GM13977 (cell line): ENCODE results near the gene MAP3K6.
A peak's percentile ranks its signal among the peaks of the same experiment; 100 is the strongest.

Experiments
- DNase-seq: peaks from one replicate; pipeline ENCODE4 v3.0.0; 2012; ENCODE audit warnings: low spot score
- in situ Hi-C: fragments of 300-500 bp; cut with MboI; formaldehyde crosslinking; loops from one replicate; pipeline ENCODE4 v1.12.0; 2022; ENCODE audit warnings: low sequenced_read_pairs, low pct_unique_long_range_greater_than_20kb, mixed read lengths, inconsistent platforms; ENCODE audit not compliant: unreplicated experiment
- TF ChIP-seq, protein P1 (sequence below): IDR thresholded peaks from 2 replicates; pipeline ENCODE4 v1.5.1; 2012; ENCODE audit warnings: mild to moderate bottlenecking, control low read depth; ENCODE audit not compliant: insufficient read depth; ENCODE audit errors: extremely low read depth, missing control alignments

MAP3K6 gene

DNA sequence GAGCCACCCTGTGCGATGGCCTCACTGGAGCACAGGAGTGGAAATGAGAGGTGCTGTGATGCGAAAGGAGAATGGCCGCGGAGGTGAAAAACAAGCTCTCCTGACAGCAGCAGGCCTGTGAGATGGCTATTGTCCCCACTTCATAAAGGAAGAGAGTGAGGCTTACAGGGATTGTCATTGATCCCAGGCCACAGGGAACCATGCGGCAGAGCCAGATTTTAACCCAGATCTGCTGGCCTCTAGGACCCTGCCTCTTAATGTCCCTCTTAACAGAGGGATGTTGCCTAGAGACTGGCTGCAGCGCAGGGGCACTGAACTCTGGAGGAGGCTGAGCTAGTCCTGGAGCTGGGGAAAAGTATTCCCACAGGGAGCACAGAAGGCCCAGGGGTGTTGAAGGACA lies 28.0 kb downstream of the MAP3K6 start:
- TF ChIP-seq, protein P1, sequence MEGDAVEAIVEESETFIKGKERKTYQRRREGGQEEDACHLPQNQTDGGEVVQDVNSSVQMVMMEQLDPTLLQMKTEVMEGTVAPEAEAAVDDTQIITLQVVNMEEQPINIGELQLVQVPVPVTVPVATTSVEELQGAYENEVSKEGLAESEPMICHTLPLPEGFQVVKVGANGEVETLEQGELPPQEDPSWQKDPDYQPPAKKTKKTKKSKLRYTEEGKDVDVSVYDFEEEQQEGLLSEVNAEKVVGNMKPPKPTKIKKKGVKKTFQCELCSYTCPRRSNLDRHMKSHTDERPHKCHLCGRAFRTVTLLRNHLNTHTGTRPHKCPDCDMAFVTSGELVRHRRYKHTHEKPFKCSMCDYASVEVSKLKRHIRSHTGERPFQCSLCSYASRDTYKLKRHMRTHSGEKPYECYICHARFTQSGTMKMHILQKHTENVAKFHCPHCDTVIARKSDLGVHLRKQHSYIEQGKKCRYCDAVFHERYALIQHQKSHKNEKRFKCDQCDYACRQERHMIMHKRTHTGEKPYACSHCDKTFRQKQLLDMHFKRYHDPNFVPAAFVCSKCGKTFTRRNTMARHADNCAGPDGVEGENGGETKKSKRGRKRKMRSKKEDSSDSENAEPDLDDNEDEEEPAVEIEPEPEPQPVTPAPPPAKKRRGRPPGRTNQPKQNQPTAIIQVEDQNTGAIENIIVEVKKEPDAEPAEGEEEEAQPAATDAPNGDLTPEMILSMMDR = no peak
- in situ Hi-C loops = no loop called here
- DNase-seq = no peak

DNA sequence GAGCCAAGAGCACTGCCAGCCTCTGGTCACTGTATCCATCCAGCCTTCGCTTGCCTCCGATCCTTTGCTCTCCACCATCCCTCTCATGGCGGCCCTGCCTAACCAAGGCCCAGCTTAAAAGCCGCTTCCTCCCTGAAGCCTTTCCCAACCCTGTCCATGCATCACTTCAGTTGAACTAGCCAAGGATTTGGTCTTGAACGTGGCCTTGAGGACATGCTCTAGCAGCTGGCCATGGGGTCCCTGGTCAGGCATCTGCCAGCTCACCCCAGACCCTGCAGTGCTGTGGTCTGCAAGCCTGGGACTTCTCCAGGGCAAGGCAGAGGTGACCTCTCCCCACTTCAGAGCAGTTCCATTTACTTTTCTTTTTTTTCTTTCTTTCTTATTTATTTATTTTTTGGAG lies 30.0 kb downstream of the MAP3K6 start:
- in situ Hi-C loops = no loop called here
- DNase-seq = no peak
- TF ChIP-seq, protein P1 = no peak

DNA sequence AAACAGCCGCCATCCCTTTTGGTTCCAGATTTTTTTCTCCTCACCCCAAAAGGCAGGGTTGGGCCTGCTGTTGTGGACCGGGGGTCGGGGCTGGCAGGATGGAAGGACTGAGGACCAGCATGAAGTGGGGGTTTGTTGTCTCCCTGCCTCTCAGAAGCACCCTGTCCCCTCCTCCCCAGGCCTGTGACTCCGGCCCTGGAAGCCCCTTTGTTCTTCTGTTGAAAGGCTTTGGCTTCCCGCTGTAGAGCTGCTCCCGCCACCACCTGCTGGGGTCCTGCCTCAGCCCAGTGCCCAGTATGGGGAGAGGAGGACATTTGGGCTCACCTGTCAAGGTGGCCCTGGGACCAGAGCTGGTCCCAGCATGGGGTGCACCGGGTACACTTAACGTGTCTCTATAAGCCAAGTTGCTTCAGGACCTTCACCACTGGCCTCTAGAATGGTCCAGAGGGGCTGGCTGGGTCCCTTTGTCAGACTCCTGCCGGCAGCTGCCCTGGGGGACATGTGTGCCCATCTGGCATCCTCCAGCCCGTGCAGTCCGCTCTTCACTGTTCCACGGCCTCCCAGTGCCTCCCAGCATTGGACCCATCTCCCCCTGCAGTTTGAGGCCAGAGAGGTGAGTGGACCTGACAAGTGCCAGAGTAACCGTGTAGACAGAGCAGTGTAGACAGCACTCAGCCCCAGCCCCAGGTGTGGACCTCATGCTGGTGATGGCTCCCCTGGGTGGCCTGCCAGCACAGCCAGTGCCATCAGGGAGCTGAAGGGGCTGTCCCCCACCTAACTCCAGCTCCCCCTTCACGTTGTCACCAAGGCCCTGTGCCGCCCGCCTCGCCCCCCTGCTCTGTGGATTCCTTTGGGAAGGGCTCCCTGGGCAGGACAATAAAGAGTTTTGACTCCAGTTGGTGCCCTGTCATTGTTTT lies 31.0 kb downstream of the MAP3K6 start:
- no peak for DNase-seq
- TF ChIP-seq, protein P1 = no peak
- in situ Hi-C loops = no loop called here

DNA sequence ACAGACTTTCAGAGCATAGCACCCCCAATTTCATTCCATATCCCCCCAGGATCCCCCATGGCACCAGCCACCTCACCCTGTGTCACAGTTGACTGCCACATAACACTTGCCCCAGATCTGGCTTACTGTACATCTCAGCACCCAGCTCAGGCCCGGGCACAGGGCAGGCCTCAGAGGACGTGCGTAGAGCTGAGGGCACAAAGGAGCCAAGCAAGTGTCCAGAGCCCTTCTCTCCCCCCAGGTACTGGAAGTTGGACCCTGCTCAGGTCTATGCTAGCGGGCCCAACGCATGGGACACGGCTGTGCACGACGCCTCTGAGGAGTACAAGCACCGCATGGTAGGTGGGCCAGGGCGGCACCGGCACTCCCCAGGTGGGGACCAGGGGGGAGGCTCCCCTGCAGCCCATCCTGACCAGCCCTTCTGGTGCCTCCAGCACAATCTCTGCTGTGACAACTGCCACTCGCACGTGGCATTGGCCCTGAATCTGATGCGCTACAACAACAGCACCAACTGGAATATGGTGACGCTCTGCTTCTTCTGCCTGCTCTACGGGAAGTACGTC lies 33.0 kb downstream of the MAP3K6 start:
- in situ Hi-C loops = no loop called here
- no peak for DNase-seq
- TF ChIP-seq, protein P1 = no peak

DNA sequence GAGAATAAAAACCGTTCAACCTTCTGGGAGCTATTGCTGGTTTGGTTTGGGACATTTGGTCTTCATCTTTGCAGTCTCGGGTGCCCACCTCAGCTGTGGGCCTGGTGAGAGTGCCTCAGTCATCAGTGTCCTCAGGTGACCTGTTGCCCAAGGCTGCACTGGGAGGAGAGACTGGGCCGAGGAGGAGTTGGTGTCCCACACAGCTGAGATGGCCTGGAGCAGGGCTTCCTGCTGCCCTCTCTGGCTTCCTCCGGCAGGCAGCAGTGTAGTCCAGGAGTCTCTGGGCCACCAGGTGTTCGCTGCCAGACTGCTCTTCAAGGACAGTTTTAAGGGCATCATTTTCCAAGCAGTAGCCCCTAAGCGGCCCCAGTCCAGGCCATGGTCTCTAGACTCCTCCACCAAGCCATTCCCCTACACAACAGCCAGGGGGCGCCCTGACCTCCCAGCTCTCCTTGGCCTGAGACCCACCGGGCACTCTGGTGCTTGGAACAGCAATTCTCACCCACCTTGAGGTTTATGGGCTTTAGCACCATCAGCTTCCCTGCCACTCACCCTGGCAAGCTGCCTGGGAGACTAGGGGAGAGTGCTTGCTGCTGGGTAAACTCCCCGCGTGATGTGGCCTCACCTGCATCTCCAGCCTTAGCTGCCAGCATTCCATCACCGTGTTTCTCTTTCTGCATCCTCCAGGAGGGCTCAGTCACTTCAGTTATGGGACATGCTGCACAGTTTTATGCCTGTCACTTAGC lies 34.1 kb downstream of the MAP3K6 start:
- DNase-seq = peak; percentile 80
- in situ Hi-C loops = no loop called here
- TF ChIP-seq, protein P1 = peak; percentile 82

DNA sequence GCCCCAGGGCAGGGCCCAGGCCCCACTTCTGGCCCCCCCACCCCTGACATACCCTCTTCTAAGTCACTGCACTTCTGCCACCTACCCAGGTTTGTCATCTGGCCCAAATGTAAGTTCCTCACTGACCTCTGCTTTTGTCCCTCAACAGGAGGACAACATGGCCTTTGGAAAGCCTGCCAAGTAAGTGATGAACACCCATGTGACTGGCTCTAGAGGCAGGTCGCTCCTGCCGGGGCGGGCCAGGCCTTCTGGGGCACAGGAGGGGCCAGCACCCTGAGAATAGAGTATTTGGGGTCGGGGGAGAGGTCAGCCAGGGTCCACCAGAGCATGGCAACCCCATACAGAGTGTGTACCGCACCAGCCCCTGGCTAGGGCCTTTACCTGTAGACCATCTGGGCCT lies 34.8 kb downstream of the MAP3K6 start:
- in situ Hi-C loops = no loop called here
- DNase-seq = no peak
- TF ChIP-seq, protein P1 = no peak
